CD14-positive monocyte (primary cell): ENCODE results near the gene CMSS1. TPM values are rescaled to one million over a fixed set of nuclear protein-coding genes. Genes with fewer than 3 reads are reported as not detected.
A peak's percentile ranks its signal among the peaks of the same experiment; 100 is the strongest.

Source experiments
- DNase-seq, 3 donors: peaks; one replicate each; pipeline ENCODE4 v3.0.0-alpha.2; 2011 to 2022
- H2AFZ ChIP-seq: 2 replicates; pipeline ENCODE4 v1.6.0; 2012; ENCODE audit warnings: mild to moderate bottlenecking, low read depth, low read length, inconsistent platforms; ENCODE audit not compliant: insufficient read depth, poor library complexity, severe bottlenecking
- H3K27ac ChIP-seq, 2 donors: 1 replicate in 1 of 2; 2 replicates in 1 of 2; pipeline ENCODE4 v1.5.1; 2012 to 2013; ENCODE audit warnings: low read length in 2 of 2, control low read depth in 1 of 2, inconsistent platforms in 1 of 2, low read depth in 1 of 2, mild to moderate bottlenecking in 1 of 2
- H3K27me3 ChIP-seq, 2 donors: one replicate each; pipeline versions ENCODE4 v1.6.0 to v1.6.1; 2011 to 2013; ENCODE audit warnings: low read length in 2 of 2; ENCODE audit not compliant: control insufficient read depth in 2 of 2, insufficient read depth in 2 of 2
- H3K36me3 ChIP-seq, 2 donors: replicated peaks in 1 of 2; 1 replicate in 1 of 2; 2 replicates in 1 of 2; pipeline versions ENCODE4 v1.5.1 to v1.6.1; 2012 to 2013; ENCODE audit warnings: low read length in 2 of 2, control low read depth in 1 of 2, inconsistent platforms in 1 of 2, mild to moderate bottlenecking in 1 of 2; ENCODE audit not compliant: insufficient read depth in 2 of 2, control insufficient read depth in 1 of 2
- H3K4me1 ChIP-seq, 2 donors: 1 replicate in 1 of 2; 2 replicates in 1 of 2; pipeline versions ENCODE4 v1.5.1 to v1.6.1; 2012 to 2013; ENCODE audit warnings: low read length in 2 of 2, control low read depth in 1 of 2, inconsistent platforms in 1 of 2, mild to moderate bottlenecking in 1 of 2, moderate library complexity in 1 of 2; ENCODE audit not compliant: insufficient read depth in 2 of 2, control insufficient read depth in 1 of 2
- H3K4me2 ChIP-seq: replicated peaks from 2 replicates; pipeline ENCODE3; 2012; ENCODE audit warnings: low read length, moderate library complexity, mild to moderate bottlenecking; ENCODE audit not compliant: poor library complexity, severe bottlenecking; ENCODE audit errors: extremely low read depth
- H3K4me3 ChIP-seq, 3 experiments: fragments of 200-600 bp in 1 of 3; sonication (generic) in 1 of 3; replicated peaks in 1 of 3; 1 replicate in 2 of 3; 2 replicates in 1 of 3; pipeline ENCODE4 v1.5.1; 2011 to 2013; ENCODE audit warnings: low read length in 3 of 3, mild to moderate bottlenecking in 3 of 3, control low read depth in 2 of 3, low read depth in 2 of 3, inconsistent platforms in 1 of 3, moderate library complexity in 1 of 3
- H3K79me2 ChIP-seq: 2 replicates; pipeline ENCODE4 v1.6.0; 2012; ENCODE audit warnings: mild to moderate bottlenecking, control low read depth, inconsistent platforms, low read length, moderate library complexity; ENCODE audit not compliant: insufficient read depth
- H3K9ac ChIP-seq: 2 replicates; pipeline ENCODE4 v1.6.0; 2017; ENCODE audit warnings: low read length, mild to moderate bottlenecking; ENCODE audit not compliant: insufficient read depth, poor library complexity, severe bottlenecking
- H3K9me3 ChIP-seq, 2 donors: replicated peaks in 1 of 2; 1 replicate in 1 of 2; 2 replicates in 1 of 2; pipeline versions ENCODE4 v1.5.1 to v1.6.1; 2012 to 2013; ENCODE audit warnings: low read length in 2 of 2, control low read depth in 1 of 2; ENCODE audit not compliant: control insufficient read depth in 1 of 2, insufficient read depth in 1 of 2
- H4K20me1 ChIP-seq: 2 replicates; pipeline ENCODE4 v1.6.0; 2012; ENCODE audit warnings: mild to moderate bottlenecking, low read length, control low read depth, moderate library complexity; ENCODE audit not compliant: insufficient read depth
- H3K27ac Mint-ChIP-seq, 7 donors: one replicate each; pipeline ENCODE4 v1.8.0; 2020; ENCODE audit warnings: mild to moderate bottlenecking in 7 of 7, mixed read lengths in 7 of 7, moderate library complexity in 6 of 7, inconsistent platforms in 2 of 7
- H3K27me3 Mint-ChIP-seq, 3 donors: one replicate each; pipeline ENCODE4 v1.8.0; 2021 to 2022; ENCODE audit warnings: low read depth in 3 of 3, mild to moderate bottlenecking in 3 of 3, mixed read lengths in 3 of 3, moderate library complexity in 3 of 3, inconsistent platforms in 1 of 3
- H3K36me3 Mint-ChIP-seq, 2 donors: one replicate each; pipeline ENCODE4 v1.8.0; 2020; ENCODE audit warnings: mixed read lengths in 2 of 2, inconsistent platforms in 1 of 2, mild to moderate bottlenecking in 1 of 2
- H3K4me1 Mint-ChIP-seq: one replicate; pipeline ENCODE4 v1.8.0; 2020; ENCODE audit warnings: mild to moderate bottlenecking, mixed read lengths
- H3K4me3 Mint-ChIP-seq, 2 donors: one replicate each; pipeline ENCODE4 v1.8.0; 2020; ENCODE audit warnings: mild to moderate bottlenecking in 2 of 2, mixed read lengths in 2 of 2, moderate library complexity in 1 of 2
- H3K9me3 Mint-ChIP-seq, 7 donors: one replicate each; pipeline ENCODE4 v1.8.0; 2020 to 2022; ENCODE audit warnings: mixed read lengths in 7 of 7, mild to moderate bottlenecking in 6 of 7, moderate library complexity in 6 of 7, inconsistent platforms in 2 of 7
- CTCF ChIP-seq: fragments of 200-600 bp; IDR thresholded peaks from one replicate; pipeline ENCODE4 v1.8.0; 2022; ENCODE audit warnings: antibody characterized with exemption, mild to moderate bottlenecking
- WGBS: methylation state at CpG from one replicate; pipeline ENCODE4 v1.1.5; 2013; ENCODE audit warnings: missing lambda C conversion rate; ENCODE audit not compliant: insufficient coverage; 5-methylcytosine and 5-hydroxymethylcytosine counted together
- intact Hi-C, 2 donors: fragments of 100-400 bp; cut with micrococcal nuclease; formaldehyde crosslinking; loops; one replicate each; pipeline versions ENCODE4 v1.15.0 to v1.15.1; 2023
- polyA plus RNA-seq, 3 donors: library from polyadenylated mRNA; depleted of rRNA in 1 of 3; unstranded in 2 of 3; stranded (reverse) in 1 of 3; fragments of 300-500 nt in 2 of 3; fragments of >200 nt in 1 of 3; fragmentation: Illumina TruSeq in 2 of 3; gene quantifications; 1 replicate in 2 of 3; 2 replicates in 1 of 3; pipeline ENCODE4 v1.2.3, GENCODE V29; 2012 to 2021

CMSS1 gene
- polyA plus RNA-seq, 3 donors = 1.1 to 3.6 (median 2.2) TPM

GRCh38 chr3:99925584-99926230 lies 108.0 kb downstream of the CMSS1 start:
- Histone ChIP-seq H3K9ac (no peak overlapping the region), H2AFZ (no peak overlapping the region), H3K4me2 (no peak overlapping the region), H3K79me2 (no peaks in the 10 kb centered on the region), H4K20me1 (no peaks in the 10 kb centered on the region), H3K4me1 (peaks cover 5 to 7% of the 10 kb centered on the region in 2 donors), H3K4me3 (no peak overlapping the region), H3K27ac (no peak overlapping the region), H3K36me3 (no peaks in the 10 kb centered on the region), H3K27me3 (no peaks in the 10 kb centered on the region), H3K9me3 (no peaks in the 10 kb centered on the region)
- Mint-ChIP-seq H3K27ac (no peak overlapping the region), H3K36me3 (peaks cover 0 to 4% of the 10 kb centered on the region in 2 donors), H3K27me3 (no peaks in the 10 kb centered on the region), H3K4me3 (no peak overlapping the region), H3K9me3 (peaks cover 0 to 3% (median 0%) of the 10 kb centered on the region in 7 donors), H3K4me1 (peaks cover 6% of the 10 kb centered on the region)
- TF ChIP-seq CTCF = no peak
- intact Hi-C loops = no loop called here
- no peak for DNase-seq
- 100% methylated on average over 1 of the region's 4 CpGs for WGBS

GRCh38 chr3:99927671-99928457 lies 110.2 kb downstream of the CMSS1 start:
- Mint-ChIP-seq H3K4me1 (no peaks in the 10 kb centered on the region), H3K36me3 (peaks cover 0 to 3% of the 10 kb centered on the region in 2 donors), H3K4me3 (no peak overlapping the region), H3K27me3 (no peaks in the 10 kb centered on the region), H3K9me3 (peaks cover 0 to 3% (median 0%) of the 10 kb centered on the region in 7 donors), H3K27ac (peak overlapping the region in 1 of 7 donors; percentile 63)
- no peaks in the 10 kb centered on the region for H3K79me2 ChIP-seq
- no peak overlapping the region for H3K4me3 ChIP-seq
- WGBS = 97% methylated on average over 3 of the region's 7 CpGs
- intact Hi-C loops = no loop called here
- H3K9ac ChIP-seq = no peak overlapping the region
- H3K9me3 ChIP-seq = no peaks in the 10 kb centered on the region
- H3K27ac ChIP-seq = no peak overlapping the region
- TF ChIP-seq CTCF = no peak
- no peaks in the 10 kb centered on the region for H4K20me1 ChIP-seq
- DNase-seq = no peak
- no peaks in the 10 kb centered on the region for H3K4me1 ChIP-seq
- H3K4me2 ChIP-seq = no peak overlapping the region
- no peaks in the 10 kb centered on the region for H3K27me3 ChIP-seq
- H2AFZ ChIP-seq = no peak overlapping the region
- H3K36me3 ChIP-seq = no peaks in the 10 kb centered on the region
